Measurements from ENCODE around the gene ELP2. TPM values are rescaled to one million over a fixed set of nuclear protein-coding genes. Genes with fewer than 3 reads are reported as not detected.
A peak's percentile ranks its signal among the peaks of the same experiment; 100 is the strongest.

The ELP2 gene
- total RNA-seq, 1 donor from 2014 or later = 69.0 TPM

- intact Hi-C loops (cut with DNase I) = no loop called here
These were observed 4.9 kb upstream of the ELP2 start for GRCh38 chr18:36124841-36125240.

GRCh38 chr18:36126668-36127067, 3.0 kb upstream of the ELP2 start:
- ATAC-seq (no peak), DNase-seq (no peak)
- Histone ChIP-seq H3K4me1 (peaks cover 18% of the 10 kb centered on the region), H3K4me3 (no peak overlapping the region), H3K27me3 (no peaks in the 10 kb centered on the region), H3K27ac (no peak overlapping the region), H3K36me3 (peaks cover 33% of the 10 kb centered on the region), H3K9me3 (no peaks in the 10 kb centered on the region)
- intact Hi-C loops (cut with DNase I) = no loop called here
- TF ChIP-seq CTCF (IDR thresholded peaks at IDR 0.05) = no peak

More at GRCh38 chr18:36124841-36125240, 4.9 kb upstream of the ELP2 start:
- Histone ChIP-seq H3K9me3 (no peaks in the 10 kb centered on the region), H3K36me3 (peaks cover 49% of the 10 kb centered on the region), H3K4me3 (no peak overlapping the region), H3K27me3 (no peaks in the 10 kb centered on the region), H3K27ac (no peak overlapping the region), H3K4me1 (peaks cover 5% of the 10 kb centered on the region)
- ATAC-seq (no peak), DNase-seq (no peak)
- TF ChIP-seq CTCF (IDR thresholded peaks at IDR 0.05) = no peak

GRCh38 chr18:36127836-36128529, 1.7 kb upstream of the ELP2 start:
- no peaks in the 10 kb centered on the region for H3K27me3 ChIP-seq
- H3K4me1 ChIP-seq = peaks cover 25% of the 10 kb centered on the region
- intact Hi-C loops (cut with DNase I) = no loop called here
- H3K27ac ChIP-seq = no peak overlapping the region
- ATAC-seq (no peak), DNase-seq (no peak)
- TF ChIP-seq CTCF (IDR thresholded peaks at IDR 0.05) = no peak
- peak overlapping the region; percentile 99 for H3K4me3 ChIP-seq
- H3K36me3 ChIP-seq = peaks cover 20% of the 10 kb centered on the region
- no peaks in the 10 kb centered on the region for H3K9me3 ChIP-seq

- Histone ChIP-seq H3K36me3 (peaks cover 21% of the 10 kb centered on the region), H3K27me3 (no peaks in the 10 kb centered on the region), H3K4me3 (peak overlapping the region; percentile 99), H3K9me3 (no peaks in the 10 kb centered on the region), H3K27ac (peak overlapping the region; percentile 99), H3K4me1 (peaks cover 25% of the 10 kb centered on the region)
- DNase-seq (no peak), ATAC-seq (no peak)
- intact Hi-C loops (cut with DNase I) = no loop called here
- no peak for TF ChIP-seq CTCF (IDR thresholded peaks at IDR 0.05)
These were observed 1.2 kb upstream of the ELP2 start for GRCh38 chr18:36128530-36128870.

- Histone ChIP-seq H3K27ac (peak overlapping the region; percentile 99), H3K4me1 (peaks cover 25% of the 10 kb centered on the region), H3K27me3 (no peaks in the 10 kb centered on the region), H3K36me3 (peaks cover 21% of the 10 kb centered on the region), H3K9me3 (no peaks in the 10 kb centered on the region), H3K4me3 (peak overlapping the region; percentile 99)
- ATAC-seq = peak; percentile 28
- no peak for DNase-seq
- intact Hi-C loops (cut with DNase I) = no loop called here
- TF ChIP-seq CTCF (IDR thresholded peaks at IDR 0.05) = no peak
These were observed 796 bp upstream of the ELP2 start for GRCh38 chr18:36128907-36129299.

All from upper lobe of right lung (tissue), 1 donor.